WTC11 (cell line): ENCODE results near the gene CXorf65. TPM values are rescaled to one million over a fixed set of nuclear protein-coding genes. Genes with fewer than 3 reads are reported as not detected.

Experiments
- ATAC-seq: fragments of 200-7000 bp; cut with Tn5 transposase; 2 replicates; pipeline ENCODE4 v1.10.0; 2021; ENCODE audit warnings: mild to moderate bottlenecking, moderate library complexity
- CTCF ChIA-PET: fragments of 300-600 bp; sonication (Branson Sonifier 250); formaldehyde crosslinking; loops from one replicate; lab custom pipeline; 2021; ENCODE audit warnings: antibody characterized with exemption; lab: Charles Lee
- POLR2A ChIA-PET: fragments of 350-600 bp; sonication (Branson Sonifier 250); formaldehyde crosslinking; loops from one replicate; lab custom pipeline; 2021; ENCODE audit warnings: antibody characterized with exemption; lab: Charles Lee
- DNase-seq: peaks from one replicate; pipeline ENCODE4 v3.0.0; 2021; ENCODE audit warnings: low spot score
- H3K27ac Mint-ChIP-seq: 2 replicates; pipeline ENCODE4 v1.8.0; 2021; ENCODE audit warnings: mixed read lengths
- H3K27me3 Mint-ChIP-seq: 2 replicates; pipeline ENCODE4 v1.8.0; 2021; ENCODE audit warnings: low read depth, mild to moderate bottlenecking, moderate library complexity, mixed read lengths
- H3K36me3 Mint-ChIP-seq: 2 replicates; pipeline ENCODE4 v1.8.0; 2021; ENCODE audit warnings: mixed read lengths
- H3K4me1 Mint-ChIP-seq: 2 replicates; pipeline ENCODE4 v1.8.0; 2022; ENCODE audit warnings: mixed read lengths
- H3K4me3 Mint-ChIP-seq: 2 replicates; pipeline ENCODE4 v1.8.0; 2021; ENCODE audit warnings: mild to moderate bottlenecking, moderate library complexity, mixed read lengths
- H3K9me3 Mint-ChIP-seq: 2 replicates; pipeline ENCODE4 v1.8.0; 2021; ENCODE audit warnings: mixed read lengths
- ATF1 ChIP-seq: sonication (generic); formaldehyde crosslinking; IDR thresholded peaks from 2 replicates; pipeline ENCODE4 v1.8.1; 2023; ENCODE audit warnings: mild to moderate bottlenecking, moderate library complexity, missing genetic modification reagents
- EMX1 ChIP-seq: fragments of 250-450 bp; sonication (Bioruptor Pico); IDR thresholded peaks from 2 replicates; pipeline ENCODE4 v1.8.0; 2021; ENCODE audit warnings: mild to moderate bottlenecking
- ETV6 ChIP-seq: sonication (generic); formaldehyde crosslinking; IDR thresholded peaks from 2 replicates; pipeline ENCODE4 v1.8.1; 2022; ENCODE audit warnings: mild to moderate bottlenecking, missing genetic modification reagents
- MYBL2 ChIP-seq: sonication (generic); formaldehyde crosslinking; IDR thresholded peaks from 2 replicates; pipeline ENCODE4 v1.8.1; 2023; ENCODE audit warnings: mild to moderate bottlenecking, moderate library complexity, missing genetic modification reagents
- NR1H2 ChIP-seq: sonication (generic); formaldehyde crosslinking; IDR thresholded peaks from 2 replicates; pipeline ENCODE4 v1.9.0; 2021; ENCODE audit warnings: mild to moderate bottlenecking, moderate library complexity, missing genetic modification reagents
- TCF7 ChIP-seq: sonication (generic); formaldehyde crosslinking; IDR thresholded peaks from 2 replicates; pipeline ENCODE4 v1.8.0; 2022; ENCODE audit warnings: mild to moderate bottlenecking, low read depth, missing genetic modification reagents, moderate library complexity
- TEAD1 ChIP-seq: sonication (generic); formaldehyde crosslinking; IDR thresholded peaks from 2 replicates; pipeline ENCODE4 v1.8.0; 2022; ENCODE audit warnings: mild to moderate bottlenecking, missing genetic modification reagents
- ZBTB21 ChIP-seq: sonication (generic); formaldehyde crosslinking; IDR thresholded peaks from 2 replicates; pipeline ENCODE4 v1.8.1; 2023; ENCODE audit warnings: mild to moderate bottlenecking, missing genetic modification reagents, borderline replicate concordance
- ZNF416 ChIP-seq: fragments of 250-450 bp; sonication (Bioruptor Pico); IDR thresholded peaks from 2 replicates; pipeline ENCODE4 v1.9.0; 2021; ENCODE audit warnings: mild to moderate bottlenecking, inconsistent platforms
- ZNF423 ChIP-seq: fragments of 250-450 bp; sonication (Bioruptor Pico); IDR thresholded peaks from 2 replicates; pipeline ENCODE4 v2.1.2; 2022; ENCODE audit warnings: mild to moderate bottlenecking, moderate library complexity
- ZNF671 ChIP-seq: fragments of 250-450 bp; sonication (Bioruptor Pico); IDR thresholded peaks from 2 replicates; pipeline ENCODE4 v1.8.0; 2021; ENCODE audit warnings: mild to moderate bottlenecking
- total RNA-seq: library from RNA; stranded (reverse); gene quantifications from 3 replicates; pipeline ENCODE4 v1.2.3, GENCODE V29; 2021
- TF ChIP-seq, protein P1 (sequence below): sonication (generic); formaldehyde crosslinking; conservative IDR thresholded peaks from 2 replicates; pipeline ENCODE4 v1.8.1; 2023; ENCODE audit warnings: mild to moderate bottlenecking, low read depth, missing genetic modification reagents, moderate library complexity
- TF ChIP-seq, protein P2 (sequence below): sonication (generic); formaldehyde crosslinking; IDR thresholded peaks from 2 replicates; pipeline ENCODE4 v1.8.0; 2022; ENCODE audit warnings: mild to moderate bottlenecking, missing genetic modification reagents
- TF ChIP-seq, protein P3 (sequence below): fragments of 250-450 bp; sonication (Bioruptor Pico); IDR thresholded peaks from 2 replicates; pipeline ENCODE4 v1.9.0; 2021; ENCODE audit warnings: mild to moderate bottlenecking
- TF ChIP-seq, protein P4 (sequence below): sonication (generic); formaldehyde crosslinking; IDR thresholded peaks from 2 replicates; pipeline ENCODE4 v1.8.1; 2022; ENCODE audit warnings: mild to moderate bottlenecking, missing genetic modification reagents, moderate library complexity, borderline replicate concordance

The CXorf65 gene
- total RNA-seq, 1 experiment from 2014 or later = not detected

DNA sequence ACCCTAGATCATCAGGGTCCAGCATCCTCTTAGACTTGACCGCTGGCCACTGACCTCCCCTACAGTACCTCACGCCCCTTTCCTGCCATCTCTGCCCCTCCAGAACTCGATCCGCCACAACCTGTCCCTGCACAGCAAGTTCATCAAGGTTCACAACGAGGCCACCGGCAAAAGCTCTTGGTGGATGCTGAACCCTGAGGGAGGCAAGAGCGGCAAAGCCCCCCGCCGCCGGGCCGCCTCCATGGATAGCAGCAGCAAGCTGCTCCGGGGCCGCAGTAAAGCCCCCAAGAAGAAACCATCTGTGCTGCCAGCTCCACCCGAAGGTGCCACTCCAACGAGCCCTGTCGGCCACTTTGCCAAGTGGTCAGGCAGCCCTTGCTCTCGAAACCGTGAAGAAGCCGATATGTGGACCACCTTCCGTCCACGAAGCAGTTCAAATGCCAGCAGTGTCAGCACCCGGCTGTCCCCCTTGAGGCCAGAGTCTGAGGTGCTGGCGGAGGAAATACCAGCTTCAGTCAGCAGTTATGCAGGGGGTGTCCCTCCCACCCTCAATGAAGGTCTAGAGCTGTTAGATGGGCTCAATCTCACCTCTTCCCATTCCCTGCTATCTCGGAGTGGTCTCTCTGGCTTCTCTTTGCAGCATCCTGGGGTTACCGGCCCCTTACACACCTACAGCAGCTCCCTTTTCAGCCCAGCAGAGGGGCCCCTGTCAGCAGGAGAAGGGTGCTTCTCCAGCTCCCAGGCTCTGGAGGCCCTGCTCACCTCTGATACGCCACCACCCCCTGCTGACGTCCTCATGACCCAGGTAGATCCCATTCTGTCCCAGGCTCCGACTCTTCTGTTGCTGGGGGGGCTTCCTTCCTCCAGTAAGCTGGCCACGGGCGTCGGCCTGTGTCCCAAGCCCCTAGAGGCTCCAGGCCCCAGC lies 5.7 kb downstream of the CXorf65 start:
- TF ChIP-seq TCF7 (CRISPR knock-in tag) = no peak
- TF ChIP-seq, protein P1, sequence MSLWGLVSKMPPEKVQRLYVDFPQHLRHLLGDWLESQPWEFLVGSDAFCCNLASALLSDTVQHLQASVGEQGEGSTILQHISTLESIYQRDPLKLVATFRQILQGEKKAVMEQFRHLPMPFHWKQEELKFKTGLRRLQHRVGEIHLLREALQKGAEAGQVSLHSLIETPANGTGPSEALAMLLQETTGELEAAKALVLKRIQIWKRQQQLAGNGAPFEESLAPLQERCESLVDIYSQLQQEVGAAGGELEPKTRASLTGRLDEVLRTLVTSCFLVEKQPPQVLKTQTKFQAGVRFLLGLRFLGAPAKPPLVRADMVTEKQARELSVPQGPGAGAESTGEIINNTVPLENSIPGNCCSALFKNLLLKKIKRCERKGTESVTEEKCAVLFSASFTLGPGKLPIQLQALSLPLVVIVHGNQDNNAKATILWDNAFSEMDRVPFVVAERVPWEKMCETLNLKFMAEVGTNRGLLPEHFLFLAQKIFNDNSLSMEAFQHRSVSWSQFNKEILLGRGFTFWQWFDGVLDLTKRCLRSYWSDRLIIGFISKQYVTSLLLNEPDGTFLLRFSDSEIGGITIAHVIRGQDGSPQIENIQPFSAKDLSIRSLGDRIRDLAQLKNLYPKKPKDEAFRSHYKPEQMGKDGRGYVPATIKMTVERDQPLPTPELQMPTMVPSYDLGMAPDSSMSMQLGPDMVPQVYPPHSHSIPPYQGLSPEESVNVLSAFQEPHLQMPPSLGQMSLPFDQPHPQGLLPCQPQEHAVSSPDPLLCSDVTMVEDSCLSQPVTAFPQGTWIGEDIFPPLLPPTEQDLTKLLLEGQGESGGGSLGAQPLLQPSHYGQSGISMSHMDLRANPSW (CRISPR knock-in tag) = no peak
- no peak for TF ChIP-seq ZNF423 (CRISPR knock-in tag)
- no peak for TF ChIP-seq ZNF671 (CRISPR knock-in tag)
- TF ChIP-seq ZNF416 (CRISPR knock-in tag) = no peak
- no peak for TF ChIP-seq EMX1
- TF ChIP-seq, protein P2, sequence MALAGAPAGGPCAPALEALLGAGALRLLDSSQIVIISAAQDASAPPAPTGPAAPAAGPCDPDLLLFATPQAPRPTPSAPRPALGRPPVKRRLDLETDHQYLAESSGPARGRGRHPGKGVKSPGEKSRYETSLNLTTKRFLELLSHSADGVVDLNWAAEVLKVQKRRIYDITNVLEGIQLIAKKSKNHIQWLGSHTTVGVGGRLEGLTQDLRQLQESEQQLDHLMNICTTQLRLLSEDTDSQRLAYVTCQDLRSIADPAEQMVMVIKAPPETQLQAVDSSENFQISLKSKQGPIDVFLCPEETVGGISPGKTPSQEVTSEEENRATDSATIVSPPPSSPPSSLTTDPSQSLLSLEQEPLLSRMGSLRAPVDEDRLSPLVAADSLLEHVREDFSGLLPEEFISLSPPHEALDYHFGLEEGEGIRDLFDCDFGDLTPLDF (CRISPR knock-in tag) = no peak
- TF ChIP-seq ATF1 (CRISPR knock-in tag) = no peak
- no peak for TF ChIP-seq MYBL2 (CRISPR knock-in tag)
- TF ChIP-seq, protein P3, sequence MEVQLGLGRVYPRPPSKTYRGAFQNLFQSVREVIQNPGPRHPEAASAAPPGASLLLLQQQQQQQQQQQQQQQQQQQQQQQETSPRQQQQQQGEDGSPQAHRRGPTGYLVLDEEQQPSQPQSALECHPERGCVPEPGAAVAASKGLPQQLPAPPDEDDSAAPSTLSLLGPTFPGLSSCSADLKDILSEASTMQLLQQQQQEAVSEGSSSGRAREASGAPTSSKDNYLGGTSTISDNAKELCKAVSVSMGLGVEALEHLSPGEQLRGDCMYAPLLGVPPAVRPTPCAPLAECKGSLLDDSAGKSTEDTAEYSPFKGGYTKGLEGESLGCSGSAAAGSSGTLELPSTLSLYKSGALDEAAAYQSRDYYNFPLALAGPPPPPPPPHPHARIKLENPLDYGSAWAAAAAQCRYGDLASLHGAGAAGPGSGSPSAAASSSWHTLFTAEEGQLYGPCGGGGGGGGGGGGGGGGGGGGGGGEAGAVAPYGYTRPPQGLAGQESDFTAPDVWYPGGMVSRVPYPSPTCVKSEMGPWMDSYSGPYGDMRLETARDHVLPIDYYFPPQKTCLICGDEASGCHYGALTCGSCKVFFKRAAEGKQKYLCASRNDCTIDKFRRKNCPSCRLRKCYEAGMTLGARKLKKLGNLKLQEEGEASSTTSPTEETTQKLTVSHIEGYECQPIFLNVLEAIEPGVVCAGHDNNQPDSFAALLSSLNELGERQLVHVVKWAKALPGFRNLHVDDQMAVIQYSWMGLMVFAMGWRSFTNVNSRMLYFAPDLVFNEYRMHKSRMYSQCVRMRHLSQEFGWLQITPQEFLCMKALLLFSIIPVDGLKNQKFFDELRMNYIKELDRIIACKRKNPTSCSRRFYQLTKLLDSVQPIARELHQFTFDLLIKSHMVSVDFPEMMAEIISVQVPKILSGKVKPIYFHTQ (CRISPR knock-in tag) = no peak
- TF ChIP-seq, protein P4, sequence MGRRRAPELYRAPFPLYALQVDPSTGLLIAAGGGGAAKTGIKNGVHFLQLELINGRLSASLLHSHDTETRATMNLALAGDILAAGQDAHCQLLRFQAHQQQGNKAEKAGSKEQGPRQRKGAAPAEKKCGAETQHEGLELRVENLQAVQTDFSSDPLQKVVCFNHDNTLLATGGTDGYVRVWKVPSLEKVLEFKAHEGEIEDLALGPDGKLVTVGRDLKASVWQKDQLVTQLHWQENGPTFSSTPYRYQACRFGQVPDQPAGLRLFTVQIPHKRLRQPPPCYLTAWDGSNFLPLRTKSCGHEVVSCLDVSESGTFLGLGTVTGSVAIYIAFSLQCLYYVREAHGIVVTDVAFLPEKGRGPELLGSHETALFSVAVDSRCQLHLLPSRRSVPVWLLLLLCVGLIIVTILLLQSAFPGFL = no peak
- TF ChIP-seq NR1H2 = no peak
- Mint-ChIP-seq H3K27ac (no peak overlapping the region; the same call in 1 of the 2 replicates), H3K36me3 (0 out of 2 replicates have a peak, but pooled peaks cover 3% of the 10 kb centered on the region), H3K9me3 (no peaks in the 10 kb centered on the region), H3K4me1 (peaks cover 57% of the 10 kb centered on the region), H3K27me3 (no peaks in the 10 kb centered on the region; the same call in 1 of the 2 replicates), H3K4me3 (peak overlapping the region; percentile 69)
- ATAC-seq = no peak
- CTCF ChIA-PET = interaction anchor here (0.5 to 1.3 kb wide), 2 partner anchors 18 to 180 kb away, joined by 3 to 7 read pairs; partner anchors contain the start of gene MED12
- DNase-seq = no peak
- POLR2A ChIA-PET = interaction anchor here (0.7 kb wide), 1 partner anchor 17 kb away, joined by 4 read pairs; the partner anchor contains the start of gene MED12

DNA sequence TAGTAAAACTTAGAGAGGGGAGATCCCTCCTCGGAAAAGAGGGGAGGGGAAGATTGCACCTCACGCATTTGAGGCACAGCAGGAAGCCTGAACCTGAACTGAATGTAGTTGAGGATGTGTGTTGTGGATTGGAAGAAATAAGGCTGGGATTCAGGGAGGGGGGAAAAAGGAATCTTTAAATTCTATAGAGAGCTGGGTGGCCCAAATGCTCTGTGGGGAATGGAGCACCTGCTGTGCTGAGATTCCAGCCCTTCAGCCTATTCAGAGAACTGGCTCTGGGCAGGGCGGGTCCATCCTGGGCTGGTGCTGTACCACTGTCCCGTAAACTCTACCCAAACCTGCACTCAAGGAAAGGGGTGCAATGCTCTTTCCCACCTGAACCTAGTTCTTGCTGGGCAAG lies 6.8 kb downstream of the CXorf65 start:
- Mint-ChIP-seq H3K9me3 (no peaks in the 10 kb centered on the region), H3K27me3 (no peaks in the 10 kb centered on the region; the same call in 1 of the 2 replicates), H3K27ac (peak overlapping the region; percentile 96), H3K36me3 (0 out of 2 replicates have a peak, but pooled peaks cover 3% of the 10 kb centered on the region), H3K4me3 (peak overlapping the region; percentile 69), H3K4me1 (peaks cover 60% of the 10 kb centered on the region)
- ATAC-seq = peak; percentile 14
- TF ChIP-seq ZBTB21 (no peak), TEAD1 (CRISPR knock-in tag) (peak; percentile 49; the same call in 1 of the 2 replicates), ETV6 (0 out of 2 replicates have a peak, but pooled peaks have one; percentile 28), ZNF423 (CRISPR knock-in tag) (0 out of 2 replicates have a peak, but pooled peaks have one; percentile 5)
- DNase-seq = peak; percentile 44
- CTCF ChIA-PET = interaction anchor here (0.7 to 1.1 kb wide), 4 partner anchors 10 to 80 kb away, joined by 3 to 6 read pairs (median 4); partner anchors contain the start of gene MED12
- POLR2A ChIA-PET = interaction anchor here (1.0 to 1.2 kb wide), 2 partner anchors 19 to 83 kb away, joined by 3 to 5 read pairs; partner anchors contain the start of gene MED12
